GM19397 (cell line): ENCODE data around the gene IFITM2.
"Not testable (repeated sequence)": the region's sequence is repeated elsewhere in the genome, so short reads cannot be mapped to it uniquely, and the experiment has no call there.

Experiments used
- ATAC-seq: cut with Tn5 transposase; IDR thresholded peaks from one replicate; pipeline ENCODE4 v1.9.1; 2021; ENCODE audit warnings: mild to moderate bottlenecking, moderate library complexity; ENCODE audit not compliant: unreplicated experiment

The IFITM2 gene

GRCh38 chr11:307766-308708, at the start of gene IFITM2:
TSS of gene IFITM2 (plus strand) at chr11:307816. CDS start at chr11:308193, 377 bp downstream.
- not testable (repeated sequence) for ATAC-seq

DNA sequence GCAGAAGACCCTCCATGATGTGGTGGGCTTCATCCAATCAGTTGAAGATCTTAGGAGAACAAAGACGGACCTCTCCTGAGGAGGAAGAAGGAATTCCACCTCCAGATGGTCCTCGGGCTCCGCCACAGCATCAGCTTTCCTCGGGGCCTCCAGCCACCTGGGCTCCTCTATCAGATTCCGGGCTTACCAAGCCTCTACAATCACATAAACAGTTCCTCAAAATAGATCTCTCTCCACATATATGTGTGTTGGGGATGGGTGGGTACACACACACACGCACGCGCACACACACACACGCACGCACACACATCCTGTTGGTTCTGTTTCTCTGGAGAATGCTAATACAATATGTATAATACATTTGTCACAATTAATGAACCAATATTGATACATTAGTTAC, 48.2 kb upstream of the IFITM2 start:
- ATAC-seq, result no peak

DNA sequence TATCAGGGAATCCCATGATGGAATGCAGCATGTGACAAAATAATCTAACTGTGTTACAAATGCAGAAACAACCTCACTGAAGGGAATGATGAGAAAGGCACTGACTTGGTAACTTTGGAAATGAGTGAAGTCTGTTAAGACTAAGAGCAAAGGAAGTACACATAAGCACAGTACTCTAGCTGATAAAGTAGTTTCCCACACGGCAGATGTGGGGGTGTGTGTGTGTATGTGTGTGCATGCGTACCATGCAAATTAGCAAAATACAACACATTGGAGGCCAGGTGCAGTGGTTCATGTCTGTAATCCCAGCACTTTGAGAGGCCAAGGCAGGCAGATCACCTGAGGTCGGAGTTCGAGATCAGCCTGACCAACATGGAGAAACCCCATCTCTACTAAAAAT, 46.0 kb upstream of the IFITM2 start:
- no peak for ATAC-seq

- ATAC-seq, result no peak
Measured at GRCh38 chr11:266676-267439, 40.8 kb upstream of the IFITM2 start.

DNA sequence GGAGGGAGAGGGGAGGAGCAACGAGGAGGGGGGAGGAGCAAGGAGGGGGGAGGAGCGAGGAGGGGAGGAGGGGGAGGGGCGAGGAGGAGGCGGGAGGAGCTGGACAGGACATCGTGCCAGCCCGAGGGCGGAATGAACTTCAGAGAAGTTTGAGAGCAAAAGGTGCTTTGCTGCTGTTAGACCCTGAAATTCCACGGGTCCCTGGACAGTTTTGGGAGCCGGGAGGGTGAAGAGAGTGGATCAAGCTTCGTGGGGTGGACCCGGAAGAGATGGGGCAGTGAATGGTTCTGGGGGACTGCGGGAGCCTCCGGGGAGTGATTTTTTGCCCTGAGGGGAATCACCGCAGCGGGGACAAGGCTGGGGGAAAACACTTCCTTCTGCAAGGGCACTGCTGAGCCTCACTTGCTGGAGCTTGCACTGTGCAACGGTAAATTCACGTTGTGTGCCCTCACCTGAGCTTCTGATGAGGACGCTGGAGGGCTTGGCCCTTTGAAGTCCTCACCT, 40.1 kb upstream of the IFITM2 start:
- no peak for ATAC-seq

DNA sequence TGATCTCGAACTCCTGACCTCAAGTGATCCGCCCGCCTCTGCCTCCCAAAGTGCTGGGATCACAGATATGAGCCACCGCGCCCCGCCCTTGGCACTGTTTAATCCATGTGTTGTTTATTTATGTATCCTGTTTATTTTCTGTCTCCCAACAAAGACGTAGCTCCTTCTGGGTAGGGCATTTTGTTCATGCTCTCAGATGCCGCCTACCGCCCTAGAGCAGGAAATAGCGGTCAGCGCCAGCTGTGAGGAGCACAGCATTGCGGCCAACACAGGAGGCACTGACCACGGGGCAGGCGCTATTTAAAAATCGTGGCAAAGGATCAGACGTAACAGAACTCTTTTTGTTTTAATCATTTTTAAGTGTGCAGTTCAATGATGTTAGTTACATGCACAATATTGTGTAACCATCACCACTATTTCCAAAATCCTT, 38.9 kb upstream of the IFITM2 start:
- peak; percentile 44 for ATAC-seq

GRCh38 chr11:269146-269890, 38.3 kb upstream of the IFITM2 start:
- ATAC-seq, result peak; percentile 69

GRCh38 chr11:270451-271318, 36.9 kb upstream of the IFITM2 start:
- ATAC-seq, result no peak

- no peak for ATAC-seq
Measured at GRCh38 chr11:271319-271715, 36.3 kb upstream of the IFITM2 start.

- no peak for ATAC-seq
Measured at GRCh38 chr11:272195-272930, 35.3 kb upstream of the IFITM2 start.

- ATAC-seq, result no peak
Measured at GRCh38 chr11:272931-273198, 34.8 kb upstream of the IFITM2 start.

DNA sequence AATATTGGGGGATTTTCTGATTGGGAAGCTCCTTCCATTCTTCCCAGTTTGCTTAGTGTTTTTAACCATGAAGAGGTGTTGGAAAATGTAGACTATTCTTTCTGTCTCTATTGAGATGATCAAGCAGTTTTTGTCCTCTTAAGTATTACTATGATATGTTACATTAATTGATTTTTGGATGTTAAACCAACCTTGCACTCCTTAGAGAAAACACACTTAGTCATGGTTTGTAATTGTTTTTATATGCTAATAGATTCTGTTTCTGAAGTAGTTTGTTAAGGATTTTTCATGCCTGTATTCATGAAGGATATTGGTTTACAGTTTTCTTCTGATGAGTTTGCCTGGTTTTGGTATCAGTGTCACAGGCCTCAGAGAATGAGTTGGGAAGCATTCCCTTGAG, 31.4 kb upstream of the IFITM2 start:
- no peak for ATAC-seq

GRCh38 chr11:278001-278951, 29.3 kb upstream of the IFITM2 start, which contains the start of gene NLRP6:
TSS of gene NLRP6 (plus strand) at chr11:278407. CDS start at chr11:278570, 163 bp downstream.
- no peak for ATAC-seq

GRCh38 chr11:279040-279965, 28.3 kb upstream of the IFITM2 start:
- no peak for ATAC-seq

DNA sequence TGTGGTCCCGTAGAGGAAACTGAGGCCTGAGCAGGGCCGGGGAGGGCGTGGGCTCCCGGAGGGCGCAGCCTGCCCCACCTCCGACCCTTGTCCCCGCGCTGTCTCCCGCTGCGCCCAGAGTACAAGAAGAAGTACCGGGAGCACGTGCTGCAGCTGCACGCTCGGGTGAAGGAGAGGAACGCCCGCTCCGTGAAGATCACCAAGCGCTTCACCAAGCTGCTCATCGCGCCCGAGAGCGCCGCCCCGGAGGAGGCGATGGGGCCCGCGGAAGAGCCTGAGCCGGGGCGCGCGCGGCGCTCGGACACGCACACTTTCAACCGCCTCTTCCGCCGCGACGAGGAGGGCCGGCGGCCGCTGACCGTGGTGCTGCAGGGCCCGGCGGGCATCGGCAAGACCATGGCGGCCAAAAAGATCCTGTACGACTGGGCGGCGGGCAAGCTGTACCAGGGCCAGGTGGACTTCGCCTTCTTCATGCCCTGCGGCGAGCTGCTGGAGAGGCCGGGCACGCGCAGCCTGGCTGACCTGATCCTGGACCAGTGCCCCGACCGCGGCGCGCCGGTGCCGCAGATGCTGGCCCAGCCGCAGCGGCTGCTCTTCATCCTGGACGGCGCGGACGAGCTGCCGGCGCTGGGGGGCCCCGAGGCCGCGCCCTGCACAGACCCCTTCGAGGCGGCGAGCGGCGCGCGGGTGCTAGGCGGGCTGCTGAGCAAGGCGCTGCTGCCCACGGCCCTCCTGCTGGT, 27.5 kb upstream of the IFITM2 start:
- ATAC-seq, result no peak

DNA sequence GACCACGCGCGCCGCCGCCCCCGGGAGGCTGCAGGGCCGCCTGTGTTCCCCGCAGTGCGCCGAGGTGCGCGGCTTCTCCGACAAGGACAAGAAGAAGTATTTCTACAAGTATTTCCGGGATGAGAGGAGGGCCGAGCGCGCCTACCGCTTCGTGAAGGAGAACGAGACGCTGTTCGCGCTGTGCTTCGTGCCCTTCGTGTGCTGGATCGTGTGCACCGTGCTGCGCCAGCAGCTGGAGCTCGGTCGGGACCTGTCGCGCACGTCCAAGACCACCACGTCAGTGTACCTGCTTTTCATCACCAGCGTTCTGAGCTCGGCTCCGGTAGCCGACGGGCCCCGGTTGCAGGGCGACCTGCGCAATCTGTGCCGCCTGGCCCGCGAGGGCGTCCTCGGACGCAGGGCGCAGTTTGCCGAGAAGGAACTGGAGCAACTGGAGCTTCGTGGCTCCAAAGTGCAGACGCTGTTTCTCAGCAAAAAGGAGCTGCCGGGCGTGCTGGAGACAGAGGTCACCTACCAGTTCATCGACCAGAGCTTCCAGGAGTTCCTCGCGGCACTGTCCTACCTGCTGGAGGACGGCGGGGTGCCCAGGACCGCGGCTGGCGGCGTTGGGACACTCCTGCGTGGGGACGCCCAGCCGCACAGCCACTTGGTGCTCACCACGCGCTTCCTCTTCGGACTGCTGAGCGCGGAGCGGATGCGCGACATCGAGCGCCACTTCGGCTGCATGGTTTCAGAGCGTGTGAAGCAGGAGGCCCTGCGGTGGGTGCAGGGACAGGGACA, 26.7 kb upstream of the IFITM2 start:
- no peak for ATAC-seq
